ENCODE measurements around the gene F8. TPM values are rescaled to one million over a fixed set of nuclear protein-coding genes. Genes with fewer than 3 reads are reported as not detected.

F8 gene
- total and polyA plus RNA-seq, 10 of the 15 experiments (the other 5 are each of a cell fraction or from before 2014, with no cell fraction given) = 3.0 to 8.1 (median 5.1) TPM

DNA sequence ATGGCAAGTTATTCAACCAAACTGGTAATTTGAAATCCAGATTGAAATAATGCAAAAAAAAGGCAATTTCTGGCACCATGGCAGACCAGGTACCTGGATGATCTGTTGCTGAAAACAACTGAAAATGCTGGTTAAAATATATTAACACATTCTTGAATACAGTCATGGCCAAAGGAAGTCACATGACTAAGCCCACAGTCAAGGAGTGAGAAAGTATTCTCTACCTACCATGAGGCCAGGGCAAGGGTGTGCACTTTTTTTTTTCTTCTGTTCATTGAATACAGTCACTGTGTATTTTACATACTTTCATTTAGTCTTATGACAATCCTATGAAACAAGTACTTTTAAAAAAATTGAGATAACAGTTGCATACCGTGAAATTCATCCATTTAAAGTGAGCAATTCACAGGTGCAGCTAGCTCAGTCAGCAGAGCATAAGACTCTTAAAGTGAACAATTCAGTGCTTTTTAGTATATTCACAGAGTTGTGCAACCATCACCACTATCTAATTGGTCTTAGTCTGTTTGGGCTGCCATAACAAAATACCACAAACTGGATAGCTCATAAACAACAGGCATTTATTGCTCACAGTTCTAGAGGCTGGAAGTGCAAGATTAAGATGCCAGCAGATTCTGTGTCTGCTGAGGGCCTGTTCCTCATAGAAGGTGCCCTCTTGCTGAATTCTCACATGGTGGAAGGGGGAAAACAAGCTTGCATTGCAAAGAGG, 212.4 kb downstream of the F8 start:
- ChIA-PET RAD21 (ENCODE audit: unreplicated experiment) (interaction anchor here (1.1 kb wide), 2 partner anchors 10 to 47 kb away, joined by 3 read pairs; partner anchors contain the start of gene DKC1), POLR2A (interaction anchor here (0.7 kb wide), 1 partner anchor 17 kb away, joined by 4 read pairs; no protein-coding TSS in a partner anchor), CTCF (interaction anchor here (1.5 kb wide), 1 partner anchor 61 kb away, joined by 3 read pairs; no protein-coding TSS in a partner anchor), SMC1A (ENCODE audit: uncharacterized antibody, unreplicated experiment) (interaction anchor here (1.4 kb wide), 1 partner anchor 9 kb away, joined by 3 read pairs; no protein-coding TSS in a partner anchor)
- H3K79me2 ChIP-seq (ENCODE audit: control insufficient read depth, insufficient read depth, low read length) = no peaks in the 10 kb centered on the region
- no peaks in the 10 kb centered on the region for H3K4me1 ChIP-seq (ENCODE audit: control insufficient read depth, insufficient read depth, low read length)
- no TSS peak for BruUV-seq (replicated peaks)
- no peaks in the 10 kb centered on the region for H3K36me3 ChIP-seq (ENCODE audit: control insufficient read depth in 2 of 2, insufficient read depth in 2 of 2, low read length in 1 of 2)
- no peak for ATAC-seq
- no peaks in the 10 kb centered on the region for H3K27me3 ChIP-seq (replicated peaks in 1 of 2; ENCODE audit: control insufficient read depth in 2 of 2, insufficient read depth in 2 of 2, low read length in 1 of 2)
- 0% methylated on average over 1 of the region's 1 CpG for WGBS (ENCODE audit: insufficient coverage, insufficient replicate concordance, low lambda C conversion rate, missing lambda C conversion rate)
- no peak overlapping the region for H3K27ac ChIP-seq (ENCODE audit: control insufficient read depth, insufficient read depth)
- H2AFZ ChIP-seq (ENCODE audit: control insufficient read depth, low read depth, low read length) = no peak overlapping the region
- FAIRE-seq = no peak
- no peak overlapping the region for H3K4me3 ChIP-seq
- no peak overlapping the region for H3K4me2 ChIP-seq (ENCODE audit: control insufficient read depth, insufficient read depth)
- no peak for DNase-seq (ENCODE audit: low read depth, low spot score)
- TF ChIP-seq RAD51 (IDR thresholded peaks at IDR 0.05) = peak; percentile 77
- TF ChIP-seq, protein P1, sequence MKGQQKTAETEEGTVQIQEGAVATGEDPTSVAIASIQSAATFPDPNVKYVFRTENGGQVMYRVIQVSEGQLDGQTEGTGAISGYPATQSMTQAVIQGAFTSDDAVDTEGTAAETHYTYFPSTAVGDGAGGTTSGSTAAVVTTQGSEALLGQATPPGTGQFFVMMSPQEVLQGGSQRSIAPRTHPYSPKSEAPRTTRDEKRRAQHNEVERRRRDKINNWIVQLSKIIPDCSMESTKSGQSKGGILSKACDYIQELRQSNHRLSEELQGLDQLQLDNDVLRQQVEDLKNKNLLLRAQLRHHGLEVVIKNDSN (IDR thresholded peaks at IDR 0.05; ENCODE audit: borderline replicate concordance, extremely low read length, insufficient read depth, low read depth, low read length) = peak; percentile 18
- no peak for TF ChIP-seq TBL1XR1 (IDR thresholded peaks at IDR 0.05; ENCODE audit: low read depth, low read length)
- TF ChIP-seq BACH1 (IDR thresholded peaks at IDR 0.05; ENCODE audit: borderline replicate concordance) = no peak
- H3K9me3 ChIP-seq (replicated peaks; ENCODE audit: control insufficient read depth, insufficient read depth, low read length) = no peaks in the 10 kb centered on the region; the same call in 2 of the 3 replicates
- intact Hi-C loops (cut with micrococcal nuclease; ENCODE audit: unreplicated experiment) (no loop called here), in situ Hi-C loops (cut with MboI) (no loop called here)
- H4K20me1 ChIP-seq (ENCODE audit: control insufficient read depth, insufficient read depth) = no peaks in the 10 kb centered on the region
- no peak overlapping the region for H3K9ac ChIP-seq (ENCODE audit: control insufficient read depth, insufficient read depth, low read length)
